GM13977 (cell line): Measurements from ENCODE around the gene ANKRD16.
A peak's percentile ranks its signal among the peaks of the same experiment; 100 is the strongest.

ENCODE experiments used
- DNase-seq: peaks from one replicate; pipeline ENCODE4 v3.0.0; 2012; ENCODE audit warnings: low spot score
- CTCF ChIP-seq: IDR thresholded peaks from 2 replicates; pipeline ENCODE4 v1.5.1; 2012; ENCODE audit warnings: mild to moderate bottlenecking, control low read depth; ENCODE audit not compliant: insufficient read depth; ENCODE audit errors: extremely low read depth, missing control alignments
- in situ Hi-C: fragments of 300-500 bp; cut with MboI; formaldehyde crosslinking; loops from one replicate; pipeline ENCODE4 v1.12.0; 2022; ENCODE audit warnings: low sequenced_read_pairs, low pct_unique_long_range_greater_than_20kb, mixed read lengths, inconsistent platforms; ENCODE audit not compliant: unreplicated experiment

The ANKRD16 gene

GRCh38 chr10:5897504-5897903, 7.8 kb upstream of the ANKRD16 start:
- no peak for TF ChIP-seq CTCF
- no peak for DNase-seq
- in situ Hi-C loops: no loop called here

- no peak for DNase-seq
- in situ Hi-C loops: no loop called here
- TF ChIP-seq CTCF: no peak
These were observed 7.3 kb upstream of the ANKRD16 start for GRCh38 chr10:5897053-5897340.

- TF ChIP-seq CTCF: no peak
- DNase-seq: no peak
- in situ Hi-C loops: no loop called here
These were observed 6.7 kb upstream of the ANKRD16 start for GRCh38 chr10:5896208-5897052.

GRCh38 chr10:5895804-5896203, 6.1 kb upstream of the ANKRD16 start:
- DNase-seq: peak; percentile 71
- in situ Hi-C loops: no loop called here
- TF ChIP-seq CTCF: no peak

GRCh38 chr10:5895365-5895764, 5.7 kb upstream of the ANKRD16 start:
- in situ Hi-C loops: no loop called here
- TF ChIP-seq CTCF: no peak
- DNase-seq: no peak

GRCh38 chr10:5894873-5895272, 5.2 kb upstream of the ANKRD16 start:
- DNase-seq: no peak
- no peak for TF ChIP-seq CTCF
- in situ Hi-C loops: no loop called here

- no peak for TF ChIP-seq CTCF
- in situ Hi-C loops: no loop called here
- DNase-seq: no peak
These were observed 4.7 kb upstream of the ANKRD16 start for GRCh38 chr10:5894403-5894802.
